ENCODE measurements around the gene CEP162. TPM values are rescaled to one million over a fixed set of nuclear protein-coding genes. Genes with fewer than 3 reads are reported as not detected.
"Not testable (repeated sequence)": the region's sequence is repeated elsewhere in the genome, so short reads cannot be mapped to it uniquely, and the experiment has no call there.

CEP162 gene
- total RNA-seq, 6 experiments from 2014 or later, result 1.7 to 3.8 (median 2.5) TPM

- H3K4me3 ChIP-seq, result no peak overlapping the region
- no peak for TF ChIP-seq POLR2A (IDR thresholded peaks at IDR 0.05)
- TF ChIP-seq, protein P1, sequence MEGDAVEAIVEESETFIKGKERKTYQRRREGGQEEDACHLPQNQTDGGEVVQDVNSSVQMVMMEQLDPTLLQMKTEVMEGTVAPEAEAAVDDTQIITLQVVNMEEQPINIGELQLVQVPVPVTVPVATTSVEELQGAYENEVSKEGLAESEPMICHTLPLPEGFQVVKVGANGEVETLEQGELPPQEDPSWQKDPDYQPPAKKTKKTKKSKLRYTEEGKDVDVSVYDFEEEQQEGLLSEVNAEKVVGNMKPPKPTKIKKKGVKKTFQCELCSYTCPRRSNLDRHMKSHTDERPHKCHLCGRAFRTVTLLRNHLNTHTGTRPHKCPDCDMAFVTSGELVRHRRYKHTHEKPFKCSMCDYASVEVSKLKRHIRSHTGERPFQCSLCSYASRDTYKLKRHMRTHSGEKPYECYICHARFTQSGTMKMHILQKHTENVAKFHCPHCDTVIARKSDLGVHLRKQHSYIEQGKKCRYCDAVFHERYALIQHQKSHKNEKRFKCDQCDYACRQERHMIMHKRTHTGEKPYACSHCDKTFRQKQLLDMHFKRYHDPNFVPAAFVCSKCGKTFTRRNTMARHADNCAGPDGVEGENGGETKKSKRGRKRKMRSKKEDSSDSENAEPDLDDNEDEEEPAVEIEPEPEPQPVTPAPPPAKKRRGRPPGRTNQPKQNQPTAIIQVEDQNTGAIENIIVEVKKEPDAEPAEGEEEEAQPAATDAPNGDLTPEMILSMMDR (IDR thresholded peaks at IDR 0.05), result no peak
- 89% methylated on average over 3 of the region's 3 CpGs for WGBS (ENCODE audit: insufficient coverage, low coverage, low lambda C conversion rate, missing lambda C conversion rate)
- H3K9me3 ChIP-seq, result no peaks in the 10 kb centered on the region
- intact Hi-C loops (cut with DNase I), result no loop called here
- DNase-seq (no peak), ATAC-seq (no peak)
- no peak overlapping the region for H3K27ac ChIP-seq
- no peaks in the 10 kb centered on the region for H3K27me3 ChIP-seq
- H3K36me3 ChIP-seq, result peaks cover 0 to 1% (median 0%) of the 10 kb centered on the region in 4 donors
- H3K4me1 ChIP-seq, result peaks cover 0 to 7% (median 0%) of the 10 kb centered on the region in 4 donors
Observed at GRCh38 chr6:84204011-84204410, 23.4 kb downstream of the CEP162 start.

DNA sequence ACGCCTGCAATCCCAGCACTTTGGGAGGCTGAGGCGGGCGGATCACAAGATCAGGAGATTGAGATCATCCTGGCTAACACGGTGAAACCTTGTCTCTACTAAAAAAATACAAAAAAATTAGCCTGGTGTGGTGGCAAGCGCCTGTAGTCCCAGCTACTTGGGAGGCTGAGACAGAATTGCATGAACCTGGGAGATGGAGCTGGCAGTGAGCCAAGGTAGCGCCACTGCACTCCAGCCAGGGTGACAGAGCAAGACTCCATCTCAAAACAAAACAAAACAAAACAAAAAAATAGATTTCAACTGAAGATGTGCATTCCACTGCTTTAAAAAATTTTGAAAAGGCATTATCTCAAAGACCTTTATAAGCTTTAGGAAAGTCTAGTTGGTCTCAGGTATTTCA, 27.5 kb downstream of the CEP162 start:
- H3K4me1 ChIP-seq; H3K27me3 ChIP-seq; DNase-seq; ATAC-seq; H3K9me3 ChIP-seq; H3K36me3 ChIP-seq; intact Hi-C loops (cut with DNase I); H3K4me3 ChIP-seq; H3K27ac ChIP-seq: not testable (repeated sequence)
- 89% methylated on average over 5 of the region's 6 CpGs for WGBS (ENCODE audit: insufficient coverage, low coverage, low lambda C conversion rate, missing lambda C conversion rate)

- ATAC-seq (no peak), DNase-seq (no peak)
- TF ChIP-seq POLR2A (IDR thresholded peaks at IDR 0.05), result no peak
- TF ChIP-seq, protein P1 (IDR thresholded peaks at IDR 0.05), result peak in 1 of 4 donors; percentile 19
- Histone ChIP-seq H3K27me3 (no peaks in the 10 kb centered on the region), H3K9me3 (no peaks in the 10 kb centered on the region), H3K4me1 (no peaks in the 10 kb centered on the region), H3K36me3 (peaks cover 0 to 10% (median 4%) of the 10 kb centered on the region in 4 donors), H3K27ac (no peak overlapping the region), H3K4me3 (no peak overlapping the region)
- intact Hi-C loops (cut with DNase I), result no loop called here
- 79% methylated on average over 2 of the region's 2 CpGs for WGBS (ENCODE audit: insufficient coverage, low coverage, low lambda C conversion rate, missing lambda C conversion rate)
Observed at GRCh38 chr6:84197708-84198107, 29.7 kb downstream of the CEP162 start.

GRCh38 chr6:84193114-84193708, 34.2 kb downstream of the CEP162 start:
- DNase-seq, result no peak
- no peaks in the 10 kb centered on the region for H3K27me3 ChIP-seq
- H3K4me3 ChIP-seq, result no peak overlapping the region
- no peak overlapping the region for H3K27ac ChIP-seq
- TF ChIP-seq POLR2A (IDR thresholded peaks at IDR 0.05), result no peak
- TF ChIP-seq, protein P1 (IDR thresholded peaks at IDR 0.05), result no peak
- no peaks in the 10 kb centered on the region for H3K4me1 ChIP-seq
- no peaks in the 10 kb centered on the region for H3K9me3 ChIP-seq
- WGBS (ENCODE audit: insufficient coverage, low coverage, low lambda C conversion rate, missing lambda C conversion rate), result 92% methylated on average over 2 of the region's 2 CpGs
- intact Hi-C loops (cut with DNase I), result no loop called here
- peak in 1 of 4 donors; percentile 68 for ATAC-seq
- H3K36me3 ChIP-seq, result peaks cover 0 to 12% (median 8%) of the 10 kb centered on the region in 4 donors

GRCh38 chr6:84191802-84192201, 35.6 kb downstream of the CEP162 start:
- ATAC-seq (no peak), DNase-seq (no peak)
- Histone ChIP-seq H3K36me3 (peaks cover 0 to 12% (median 8%) of the 10 kb centered on the region in 4 donors), H3K4me3 (no peak overlapping the region), H3K4me1 (no peaks in the 10 kb centered on the region), H3K9me3 (no peaks in the 10 kb centered on the region), H3K27me3 (no peaks in the 10 kb centered on the region), H3K27ac (no peak overlapping the region)
- no peak for TF ChIP-seq POLR2A (IDR thresholded peaks at IDR 0.05)
- TF ChIP-seq, protein P1 (IDR thresholded peaks at IDR 0.05), result no peak
- intact Hi-C loops (cut with DNase I), result no loop called here
- WGBS (ENCODE audit: insufficient coverage, low coverage, low lambda C conversion rate, missing lambda C conversion rate), result 100% methylated on average over 2 of the region's 2 CpGs

DNA sequence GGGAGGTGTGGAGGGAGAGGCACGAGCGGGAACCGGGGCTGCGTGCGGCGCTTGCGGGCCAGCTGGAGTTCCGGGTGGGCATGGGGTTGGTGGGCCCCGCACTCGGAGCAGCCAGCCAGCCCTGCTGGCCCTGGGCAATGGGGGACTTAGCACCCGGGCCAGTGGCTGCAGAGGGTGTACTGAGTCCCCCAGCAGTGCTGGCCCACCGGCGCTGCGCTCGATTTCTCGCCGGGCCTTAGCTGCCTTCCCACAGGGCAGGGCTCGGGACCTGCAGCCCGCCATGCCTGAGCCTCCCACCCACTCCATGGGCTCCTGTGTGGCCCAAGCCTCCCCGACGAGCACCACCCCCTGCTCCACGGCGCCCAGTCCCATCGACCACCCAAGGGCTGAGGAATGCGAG, 38.1 kb downstream of the CEP162 start:
- H3K4me1 ChIP-seq; intact Hi-C loops (cut with DNase I); H3K27ac ChIP-seq; DNase-seq; ATAC-seq; H3K4me3 ChIP-seq; H3K9me3 ChIP-seq; H3K27me3 ChIP-seq: not testable (repeated sequence)
- H3K36me3 ChIP-seq, result peaks cover 0 to 12% (median 8%) of the 10 kb centered on the region in 4 donors
- no CpG with 5 or more reads among the region's 25 CpGs for WGBS (ENCODE audit: insufficient coverage, low coverage, low lambda C conversion rate, missing lambda C conversion rate)

All from right lobe of liver (tissue), 6 donors.